ENCODE results near the gene PLOD3.
"Not testable (repeated sequence)": the region's sequence is repeated elsewhere in the genome, so short reads cannot be mapped to it uniquely, and the experiment has no call there.

PLOD3 gene

GRCh38 chr7:101210143-101210542, 7.2 kb downstream of the PLOD3 start:
- no peak for DNase-seq (ENCODE audit: low read depth)

GRCh38 chr7:101208794-101209193, 8.6 kb downstream of the PLOD3 start:
- no peak for DNase-seq (ENCODE audit: low read depth)

- DNase-seq (ENCODE audit: low read depth), result no peak
Measured at GRCh38 chr7:101207459-101207858, 9.9 kb downstream of the PLOD3 start.

GRCh38 chr7:101206665-101207042, 10.7 kb downstream of the PLOD3 start:
- DNase-seq (ENCODE audit: low read depth), result no peak

- no peak for DNase-seq (ENCODE audit: low read depth)
Measured at GRCh38 chr7:101205901-101206664, 11.3 kb downstream of the PLOD3 start.

GRCh38 chr7:101203740-101204738, 13.3 kb downstream of the PLOD3 start:
- not testable (repeated sequence) for DNase-seq (ENCODE audit: low read depth)

- DNase-seq (ENCODE audit: low read depth), result no peak
Measured at GRCh38 chr7:101202603-101202918, 14.8 kb downstream of the PLOD3 start.

- DNase-seq (ENCODE audit: low read depth), result no peak
Measured at GRCh38 chr7:101201695-101202602, 15.4 kb downstream of the PLOD3 start.

- no peak for DNase-seq (ENCODE audit: low read depth)
Measured at GRCh38 chr7:101200862-101201599, 16.4 kb downstream of the PLOD3 start, which contains the start of gene MOGAT3. Gene MOGAT3 (minus strand): TSS chr7:101201036. CDS start chr7:101200854, 182 bp downstream.

GRCh38 chr7:101200504-101200861, 16.9 kb downstream of the PLOD3 start:
- DNase-seq (ENCODE audit: low read depth), result no peak

GRCh38 chr7:101199522-101199921, 17.9 kb downstream of the PLOD3 start:
- not testable (repeated sequence) for DNase-seq (ENCODE audit: low read depth)

GRCh38 chr7:101198476-101198875, 18.9 kb downstream of the PLOD3 start:
- no peak for DNase-seq (ENCODE audit: low read depth)

- DNase-seq (ENCODE audit: low read depth), result no peak
Measured at GRCh38 chr7:101197991-101198390, 19.4 kb downstream of the PLOD3 start.

- DNase-seq (ENCODE audit: low read depth), result no peak
Measured at GRCh38 chr7:101195884-101196283, 21.5 kb downstream of the PLOD3 start.

- no peak for DNase-seq (ENCODE audit: low read depth)
Measured at GRCh38 chr7:101189109-101189508, 28.3 kb downstream of the PLOD3 start.

- no peak for DNase-seq (ENCODE audit: low read depth)
Measured at GRCh38 chr7:101186844-101187428, 30.4 kb downstream of the PLOD3 start.

GRCh38 chr7:101186194-101186593, 31.2 kb downstream of the PLOD3 start:
- DNase-seq (ENCODE audit: low read depth), result no peak

- no peak for DNase-seq (ENCODE audit: low read depth)
Measured at GRCh38 chr7:101185258-101185839, 32.0 kb downstream of the PLOD3 start.

- no peak for DNase-seq (ENCODE audit: low read depth)
Measured at GRCh38 chr7:101180130-101180755, 37.1 kb downstream of the PLOD3 start, which contains the start of gene NAT16. Gene NAT16 (minus strand): TSS chr7:101180293. CDS start chr7:101174807, 5,486 bp downstream.

GRCh38 chr7:101179713-101180112, 37.7 kb downstream of the PLOD3 start:
- no peak for DNase-seq (ENCODE audit: low read depth)

Measured in stimulated activated CD8-positive, alpha-beta memory T cell treated with anti-CD3 and anti-CD28 coated beads, Interleukin-15, amount 100 ng/mL, for 24 hours (primary cell).